Fibroblast of mammary gland (primary cell): ENCODE data around the gene GATA6.

Experiments
- DNase-seq: peaks from one replicate; pipeline ENCODE4 v3.0.0-alpha.2; 2010; ENCODE audit warnings: low read depth
- H3K4me3 ChIP-seq: 2 replicates; pipeline ENCODE4 v1.5.1; 2011; ENCODE audit warnings: low read depth, mild to moderate bottlenecking, low read length, moderate library complexity; ENCODE audit not compliant: control insufficient read depth
- TF ChIP-seq, protein P1 (sequence below): conservative IDR thresholded peaks from 2 replicates; pipeline ENCODE4 v1.5.1; 2011; ENCODE audit warnings: low read depth, low read length, inconsistent platforms; ENCODE audit not compliant: control insufficient read depth, insufficient read depth

GATA6 gene

GRCh38 chr18:22203536-22204213 is 34.3 kb downstream of the GATA6 start:
- H3K4me3 ChIP-seq = no peak overlapping the region
- DNase-seq = no peak
- TF ChIP-seq, protein P1, sequence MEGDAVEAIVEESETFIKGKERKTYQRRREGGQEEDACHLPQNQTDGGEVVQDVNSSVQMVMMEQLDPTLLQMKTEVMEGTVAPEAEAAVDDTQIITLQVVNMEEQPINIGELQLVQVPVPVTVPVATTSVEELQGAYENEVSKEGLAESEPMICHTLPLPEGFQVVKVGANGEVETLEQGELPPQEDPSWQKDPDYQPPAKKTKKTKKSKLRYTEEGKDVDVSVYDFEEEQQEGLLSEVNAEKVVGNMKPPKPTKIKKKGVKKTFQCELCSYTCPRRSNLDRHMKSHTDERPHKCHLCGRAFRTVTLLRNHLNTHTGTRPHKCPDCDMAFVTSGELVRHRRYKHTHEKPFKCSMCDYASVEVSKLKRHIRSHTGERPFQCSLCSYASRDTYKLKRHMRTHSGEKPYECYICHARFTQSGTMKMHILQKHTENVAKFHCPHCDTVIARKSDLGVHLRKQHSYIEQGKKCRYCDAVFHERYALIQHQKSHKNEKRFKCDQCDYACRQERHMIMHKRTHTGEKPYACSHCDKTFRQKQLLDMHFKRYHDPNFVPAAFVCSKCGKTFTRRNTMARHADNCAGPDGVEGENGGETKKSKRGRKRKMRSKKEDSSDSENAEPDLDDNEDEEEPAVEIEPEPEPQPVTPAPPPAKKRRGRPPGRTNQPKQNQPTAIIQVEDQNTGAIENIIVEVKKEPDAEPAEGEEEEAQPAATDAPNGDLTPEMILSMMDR = no peak

DNA sequence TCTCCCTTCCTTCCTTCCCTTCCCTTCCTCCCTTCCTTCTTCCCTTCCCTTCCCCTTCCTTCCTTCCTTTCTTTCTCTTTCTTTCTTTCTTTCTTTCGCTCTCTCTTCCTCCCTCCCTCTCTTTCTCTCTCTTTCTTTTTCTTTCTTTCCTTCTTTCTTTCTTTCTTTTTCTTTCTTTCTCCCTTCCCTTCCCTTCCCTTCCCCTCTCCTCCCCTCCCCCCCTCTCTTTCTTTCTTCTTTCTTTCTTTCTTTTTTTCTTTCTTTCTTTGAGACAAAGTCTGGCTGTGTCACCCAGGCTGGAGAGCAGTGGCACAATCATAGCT is 34.8 kb downstream of the GATA6 start:
- no peak overlapping the region for H3K4me3 ChIP-seq
- DNase-seq = no peak
- TF ChIP-seq, protein P1 = no peak

- TF ChIP-seq, protein P1 = no peak
- DNase-seq = no peak
- H3K4me3 ChIP-seq = no peak overlapping the region
These were observed 35.6 kb downstream of the GATA6 start for GRCh38 chr18:22204996-22205395.

DNA sequence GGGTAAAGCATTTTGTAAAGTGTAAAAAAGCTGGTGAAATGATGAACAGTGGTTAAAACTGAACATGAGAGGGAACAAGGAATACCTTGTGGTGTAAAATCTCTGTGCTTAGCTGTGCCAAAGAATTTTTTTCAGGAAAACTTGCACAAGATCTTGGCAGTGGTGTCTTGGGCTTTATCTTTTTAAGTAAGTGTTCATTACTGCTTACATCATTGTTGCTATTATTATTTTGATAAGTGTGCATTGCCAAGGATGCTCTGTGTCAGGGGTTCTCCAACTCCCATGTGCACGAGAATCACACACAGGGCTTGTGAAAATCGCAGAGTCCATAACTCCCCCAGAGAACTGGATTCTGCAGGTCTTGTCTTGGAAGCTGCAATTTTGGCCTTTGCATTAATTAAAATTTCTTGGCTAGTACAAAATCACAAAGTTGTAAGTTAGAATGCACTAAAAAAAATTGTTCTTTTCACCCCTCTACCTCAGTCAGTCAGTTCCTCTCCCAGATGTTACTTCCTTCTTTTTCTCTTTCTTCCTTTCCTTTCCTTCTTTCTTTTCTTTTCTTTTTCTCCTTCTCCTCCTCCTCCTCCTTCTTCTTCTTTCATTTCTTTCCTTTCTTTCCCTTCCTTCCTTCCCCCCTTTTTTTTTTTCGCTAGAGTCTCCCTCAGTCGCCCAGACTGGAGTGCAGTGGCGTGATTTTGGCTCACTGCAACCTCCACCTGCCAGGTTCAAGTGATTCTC is 37.8 kb downstream of the GATA6 start:
- peak; percentile 64 for DNase-seq
- TF ChIP-seq, protein P1 = no peak
- no peak overlapping the region for H3K4me3 ChIP-seq

- DNase-seq = peak; percentile 56
- H3K4me3 ChIP-seq = no peak overlapping the region
- TF ChIP-seq, protein P1 = no peak
These were observed 40.9 kb downstream of the GATA6 start for GRCh38 chr18:22210311-22210754.

- no peak overlapping the region for H3K4me3 ChIP-seq
- no peak for DNase-seq
- TF ChIP-seq, protein P1 = no peak
These were observed 42.3 kb downstream of the GATA6 start for GRCh38 chr18:22211657-22212056.
